Measurements from ENCODE around the gene DIAPH3.

DIAPH3 gene

GRCh38 chr13:59957438-59957837, 206.3 kb downstream of the DIAPH3 start:
- DNase-seq = no peak

DNA sequence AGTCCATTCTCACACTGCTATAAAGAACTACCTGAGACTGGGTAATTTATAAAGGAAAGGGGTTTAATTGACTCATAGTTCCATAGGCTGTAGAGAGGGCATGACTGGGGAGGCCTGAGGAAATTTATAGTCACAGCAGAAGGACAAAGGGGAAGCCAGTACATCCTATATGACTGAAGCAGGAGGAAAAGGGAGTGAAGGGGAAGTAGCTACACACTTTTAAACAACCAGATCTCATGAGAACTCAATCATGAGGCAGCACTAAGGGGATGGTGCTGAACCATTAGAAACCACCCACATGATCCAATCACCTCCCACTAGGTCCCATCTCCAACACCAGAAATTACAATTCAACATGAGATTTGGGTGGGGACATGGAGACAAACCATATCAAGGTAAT, 209.1 kb downstream of the DIAPH3 start:
- no peak for DNase-seq

DNA sequence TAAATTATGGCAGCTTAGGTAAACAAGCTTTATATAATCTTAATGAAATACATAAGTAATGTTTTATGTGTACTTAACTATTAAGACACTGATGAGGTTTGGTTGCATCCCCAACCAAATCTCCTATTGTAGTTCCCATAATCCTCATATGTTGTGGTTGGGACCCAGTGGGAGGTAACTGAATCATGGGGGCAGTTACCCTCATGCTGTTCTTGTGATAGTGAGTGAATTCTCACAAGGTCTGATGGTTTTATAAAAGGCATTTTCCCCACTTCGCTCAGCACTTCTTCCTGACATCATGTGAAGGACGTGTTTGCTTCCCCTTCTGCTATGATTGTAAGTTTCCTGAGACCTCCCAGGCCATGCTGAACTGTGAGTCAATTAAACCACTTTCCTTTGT, 212.7 kb downstream of the DIAPH3 start:
- DNase-seq = no peak

DNA sequence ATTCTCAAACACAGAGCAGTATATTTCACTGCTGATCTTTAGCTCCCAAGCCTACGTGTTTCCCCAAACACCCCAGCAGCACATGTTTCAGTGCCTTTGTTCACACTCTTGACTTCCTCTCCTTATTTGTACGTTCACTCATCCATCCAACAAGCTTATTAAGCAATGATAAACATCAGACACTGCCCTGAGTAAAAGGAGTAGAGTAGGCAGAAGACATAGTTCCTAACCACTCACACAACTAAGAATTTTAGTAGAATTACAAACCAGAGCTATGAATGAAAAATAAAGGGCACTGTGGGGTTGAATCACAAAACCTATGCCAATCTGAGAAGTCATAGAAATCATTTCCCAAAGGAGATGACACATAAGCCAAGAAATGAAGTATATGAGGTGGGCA, 213.5 kb downstream of the DIAPH3 start:
- DNase-seq = no peak

GRCh38 chr13:59948686-59949085, 215.0 kb downstream of the DIAPH3 start:
- no peak for DNase-seq

DNA sequence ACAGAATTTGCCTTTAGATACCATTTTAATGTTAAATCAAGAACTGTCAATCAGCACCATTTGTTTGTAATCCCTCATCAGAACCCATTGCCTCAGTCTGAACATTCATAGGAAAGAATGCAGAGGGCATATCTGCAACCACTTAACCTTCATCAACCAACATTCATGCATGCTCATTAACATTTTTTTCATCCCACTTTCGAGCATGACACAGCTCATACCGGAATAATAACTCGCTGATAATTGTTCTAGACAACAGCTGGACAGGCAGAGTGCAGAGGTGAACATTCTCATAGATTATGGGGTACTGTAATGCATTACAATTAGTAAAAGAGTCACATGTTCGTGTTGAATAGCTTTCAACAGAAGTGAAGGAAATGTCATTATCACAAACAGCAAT, 216.8 kb downstream of the DIAPH3 start:
- DNase-seq = no peak

GRCh38 chr13:59931621-59932020, 232.1 kb downstream of the DIAPH3 start:
- DNase-seq = no peak

DNA sequence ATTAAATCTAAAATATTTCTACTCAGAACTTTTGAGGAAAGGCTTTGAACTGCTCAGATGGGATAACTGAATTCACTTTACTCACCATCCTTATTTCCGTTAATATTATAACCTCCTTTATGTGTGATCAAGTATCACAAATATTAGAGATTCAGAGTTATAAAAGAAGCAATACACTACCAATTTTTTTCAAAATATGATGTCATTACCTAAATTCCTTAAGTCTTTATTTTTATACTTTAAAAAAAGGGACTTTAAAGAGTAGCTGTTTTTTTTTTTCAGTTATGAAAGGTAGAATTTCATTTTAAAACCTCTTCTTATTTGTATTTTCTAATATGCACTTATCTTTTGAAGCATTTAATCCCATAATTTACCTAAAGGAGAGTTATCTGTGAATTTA, 239.5 kb downstream of the DIAPH3 start:
- no peak for DNase-seq

- no peak for DNase-seq
Observed at GRCh38 chr13:59915252-59915651, 248.5 kb downstream of the DIAPH3 start.

DNA sequence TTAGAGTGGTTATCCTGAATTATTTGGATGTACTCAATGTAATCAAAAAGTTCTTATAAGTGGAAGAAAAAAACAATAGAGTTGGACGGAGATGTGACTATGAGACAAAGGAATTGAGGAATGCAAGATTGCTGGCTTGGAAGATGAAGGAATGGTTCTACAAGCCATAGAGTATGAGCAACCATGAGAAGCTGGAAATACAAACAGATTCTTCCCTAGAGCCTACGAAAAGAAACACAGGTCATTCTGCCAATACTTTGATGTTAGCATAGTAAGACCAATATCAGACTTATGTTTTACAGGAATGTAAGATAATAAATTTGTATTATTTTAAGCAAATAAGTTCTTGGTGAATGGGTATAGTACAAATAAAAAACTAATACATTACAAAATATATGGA, 249.2 kb downstream of the DIAPH3 start:
- DNase-seq = no peak

DNA sequence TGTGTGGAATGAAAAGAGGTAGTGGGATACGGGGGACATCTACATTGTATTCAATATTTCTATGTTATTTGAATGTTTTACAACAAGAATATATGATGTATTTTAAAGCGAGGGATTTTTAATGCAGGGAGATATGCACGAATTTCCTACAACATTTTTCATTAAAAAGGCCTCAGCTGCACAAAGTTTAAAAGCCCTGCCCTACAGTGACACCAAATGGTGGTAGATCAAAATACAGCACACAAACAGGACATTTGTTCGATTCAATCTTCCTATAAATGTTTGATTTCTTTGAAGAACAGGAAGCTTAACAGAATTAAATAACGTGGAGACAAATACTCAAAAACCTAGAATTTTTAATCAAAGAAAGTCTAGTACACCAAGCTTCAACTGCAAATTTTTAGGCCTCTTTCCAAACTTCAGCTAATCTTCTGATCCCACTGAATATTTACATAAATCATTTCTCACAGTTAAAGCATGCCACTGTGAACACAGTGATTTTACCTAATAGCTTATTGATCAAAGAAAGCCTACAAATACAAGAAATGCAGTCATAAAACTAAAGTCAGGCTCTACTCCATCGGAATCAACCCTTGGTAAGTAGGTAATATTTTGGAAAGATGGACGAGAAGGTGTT, 257.2 kb downstream of the DIAPH3 start:
- peak in 1 of 5 experiments; percentile 25 for DNase-seq

- peak in 1 of 5 experiments; percentile 55 for DNase-seq
Observed at GRCh38 chr13:59901191-59901590, 262.5 kb downstream of the DIAPH3 start.

DNA sequence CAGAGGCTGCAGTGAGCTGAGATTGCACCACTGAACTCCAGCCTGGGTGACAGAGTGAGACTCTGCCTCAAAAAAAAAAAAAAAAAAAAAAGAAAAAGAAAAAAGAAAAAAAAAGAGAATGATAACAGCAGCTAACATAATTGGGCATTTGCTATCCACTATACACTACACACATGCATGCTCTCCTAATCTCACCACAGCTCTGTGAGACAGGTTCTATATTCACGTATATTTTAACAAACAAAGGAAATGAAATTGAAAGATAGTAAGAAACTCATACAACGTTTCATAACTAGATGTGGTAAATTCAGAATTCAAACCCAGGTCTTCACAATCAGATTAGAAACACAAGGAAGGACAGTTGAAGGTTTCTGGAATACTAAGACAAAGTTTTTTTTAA, 265.7 kb downstream of the DIAPH3 start:
- peak in 1 of 5 experiments; percentile 26 for DNase-seq

DNA sequence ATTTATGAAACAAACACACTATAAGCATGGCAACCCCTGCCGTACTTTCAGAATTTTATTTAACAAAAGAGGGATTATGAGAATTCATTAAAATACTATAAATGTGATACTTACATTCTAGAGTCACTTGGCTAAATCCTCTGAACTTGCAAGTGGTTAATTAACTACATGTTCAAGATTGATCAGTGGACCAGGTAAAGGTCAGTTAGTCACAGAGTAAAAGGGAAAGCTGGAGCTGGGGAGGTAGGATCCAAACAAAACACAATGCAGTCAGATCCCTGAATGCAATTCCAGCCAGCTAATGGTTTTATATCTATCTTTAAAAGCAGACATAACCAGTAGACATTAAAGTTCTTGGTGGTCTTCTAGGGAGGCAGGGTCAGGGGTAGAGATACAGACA, 270.5 kb downstream of the DIAPH3 start:
- no peak for DNase-seq

DNA sequence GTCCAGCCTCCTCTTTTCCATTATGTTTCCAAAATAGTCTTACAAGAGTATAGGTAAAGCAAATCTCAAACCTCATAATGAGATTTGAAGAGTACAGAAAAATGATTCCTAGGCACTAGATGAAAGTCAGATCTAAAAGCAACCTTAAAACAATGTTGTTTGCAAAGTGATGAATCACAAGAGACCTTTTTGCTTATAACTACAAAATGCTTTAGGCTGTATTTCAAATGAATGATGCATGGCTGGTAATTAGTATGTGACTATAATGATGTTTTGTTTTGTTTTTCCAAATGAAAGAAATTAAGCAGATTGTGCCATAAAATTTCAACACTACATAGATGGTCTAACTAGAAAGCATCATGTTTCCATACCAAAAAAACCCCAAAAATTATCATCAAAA, 272.7 kb downstream of the DIAPH3 start:
- no peak for DNase-seq

DNA sequence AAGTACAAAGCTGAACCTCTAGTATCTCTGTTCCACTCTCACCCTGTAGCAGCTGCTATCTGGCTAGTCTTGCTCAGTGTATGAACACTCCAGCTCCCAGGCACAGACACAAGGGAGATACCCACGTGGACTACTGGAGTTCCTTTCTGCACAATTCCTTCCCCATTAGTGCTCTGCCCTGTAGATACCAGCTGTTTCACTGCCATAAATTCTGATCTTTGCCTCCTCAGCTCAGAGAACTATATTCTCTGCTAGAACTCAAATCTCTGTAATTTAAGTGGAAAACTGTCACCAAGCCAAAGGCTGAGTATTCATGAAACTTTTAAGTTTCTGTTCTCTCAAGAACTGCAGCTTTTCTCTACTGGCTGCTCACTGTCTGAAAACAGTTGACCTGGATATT, 273.7 kb downstream of the DIAPH3 start:
- DNase-seq = no peak

DNA sequence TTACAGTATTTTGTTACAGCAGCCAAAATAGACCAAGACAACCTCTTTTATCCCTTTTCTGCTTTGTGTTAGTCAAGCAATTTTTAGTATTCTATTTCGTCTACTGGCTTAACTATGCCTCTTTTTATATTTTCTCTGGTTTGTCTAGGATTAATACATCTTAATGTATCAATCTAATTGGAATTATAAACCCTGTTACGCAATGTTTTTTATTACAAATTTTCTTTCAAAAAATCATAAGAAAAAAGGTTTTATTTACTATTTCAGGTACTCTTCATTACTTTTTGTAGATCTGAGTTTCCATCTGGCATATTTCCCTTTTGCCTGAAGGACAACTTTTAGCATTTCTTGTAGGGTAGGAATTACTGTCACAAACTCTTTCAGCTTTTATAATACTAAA, 275.3 kb downstream of the DIAPH3 start:
- no peak for DNase-seq

GRCh38 chr13:59885076-59885475, 278.7 kb downstream of the DIAPH3 start:
- no peak for DNase-seq

- DNase-seq = no peak
Observed at GRCh38 chr13:59883885-59884284, 279.8 kb downstream of the DIAPH3 start.

- no peak for DNase-seq
Observed at GRCh38 chr13:59880468-59880867, 283.3 kb downstream of the DIAPH3 start.

GRCh38 chr13:59879281-59879680, 284.4 kb downstream of the DIAPH3 start:
- DNase-seq = no peak

GRCh38 chr13:59877933-59878332, 285.8 kb downstream of the DIAPH3 start:
- no peak for DNase-seq

- no peak for DNase-seq
Observed at GRCh38 chr13:59874973-59875372, 288.8 kb downstream of the DIAPH3 start.

GRCh38 chr13:59873856-59874255, 289.9 kb downstream of the DIAPH3 start:
- DNase-seq = no peak

GRCh38 chr13:59873309-59873708, 290.4 kb downstream of the DIAPH3 start:
- DNase-seq = no peak
